GM18951 (cell line): Measurements from ENCODE around the gene PLCXD1.
"Not testable (repeated sequence)": the region's sequence is repeated elsewhere in the genome, so short reads cannot be mapped to it uniquely, and the experiment has no call there.

Experiments
- POLR2A ChIP-seq: IDR thresholded peaks from 4 replicates; pipeline ENCODE4 v1.6.1; 2011; ENCODE audit warnings: mild to moderate bottlenecking; ENCODE audit not compliant: insufficient read length, insufficient read depth; ENCODE audit errors: extremely low read depth
- in situ Hi-C: fragments of 300-500 bp; cut with MboI; formaldehyde crosslinking; loops from one replicate; pipeline ENCODE4 v1.12.0; 2022; ENCODE audit warnings: low sequenced_read_pairs, mixed read lengths, inconsistent platforms; ENCODE audit not compliant: unreplicated experiment

PLCXD1 gene

DNA sequence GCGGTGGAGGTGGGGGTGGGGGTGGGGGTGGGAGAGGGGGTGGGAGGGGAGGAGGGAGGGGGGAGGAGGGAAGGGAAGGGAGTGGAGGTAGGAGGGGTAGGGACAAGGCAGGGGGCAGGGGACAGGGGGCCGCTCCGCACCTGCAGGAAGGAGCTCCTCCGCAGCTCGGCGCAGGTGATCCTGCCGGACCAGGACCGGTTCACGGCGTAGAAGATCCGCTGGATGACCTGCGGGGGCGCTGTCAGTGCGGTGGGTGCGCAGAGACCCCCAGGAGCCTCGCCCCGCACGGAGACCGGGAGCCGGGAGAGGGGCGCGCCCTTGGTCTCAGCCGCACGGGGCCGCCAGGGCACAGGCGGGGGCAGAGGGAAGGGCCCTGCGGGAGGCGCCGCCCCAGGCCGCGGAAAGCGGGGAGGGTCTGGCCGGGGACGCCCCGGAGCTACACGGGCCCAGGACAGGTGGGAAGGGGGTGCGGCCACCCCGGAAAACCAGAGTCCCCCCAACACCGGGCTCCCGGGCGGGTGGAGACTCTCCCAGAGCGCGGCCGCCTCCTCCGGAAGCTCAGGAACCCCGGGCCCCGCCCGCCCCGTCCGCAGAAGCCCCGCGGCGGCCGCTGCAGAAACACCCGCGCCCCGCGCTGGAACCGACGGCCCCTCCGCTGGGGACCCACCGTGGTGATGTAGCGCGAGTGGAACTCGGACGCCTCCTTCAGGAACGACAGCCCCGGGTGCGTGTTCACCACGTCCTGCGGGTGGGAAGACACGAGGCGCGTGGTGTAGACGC lies 65.0 kb downstream of the PLCXD1 start:
- TF ChIP-seq POLR2A, result no peak
- in situ Hi-C loops, result no loop called here

DNA sequence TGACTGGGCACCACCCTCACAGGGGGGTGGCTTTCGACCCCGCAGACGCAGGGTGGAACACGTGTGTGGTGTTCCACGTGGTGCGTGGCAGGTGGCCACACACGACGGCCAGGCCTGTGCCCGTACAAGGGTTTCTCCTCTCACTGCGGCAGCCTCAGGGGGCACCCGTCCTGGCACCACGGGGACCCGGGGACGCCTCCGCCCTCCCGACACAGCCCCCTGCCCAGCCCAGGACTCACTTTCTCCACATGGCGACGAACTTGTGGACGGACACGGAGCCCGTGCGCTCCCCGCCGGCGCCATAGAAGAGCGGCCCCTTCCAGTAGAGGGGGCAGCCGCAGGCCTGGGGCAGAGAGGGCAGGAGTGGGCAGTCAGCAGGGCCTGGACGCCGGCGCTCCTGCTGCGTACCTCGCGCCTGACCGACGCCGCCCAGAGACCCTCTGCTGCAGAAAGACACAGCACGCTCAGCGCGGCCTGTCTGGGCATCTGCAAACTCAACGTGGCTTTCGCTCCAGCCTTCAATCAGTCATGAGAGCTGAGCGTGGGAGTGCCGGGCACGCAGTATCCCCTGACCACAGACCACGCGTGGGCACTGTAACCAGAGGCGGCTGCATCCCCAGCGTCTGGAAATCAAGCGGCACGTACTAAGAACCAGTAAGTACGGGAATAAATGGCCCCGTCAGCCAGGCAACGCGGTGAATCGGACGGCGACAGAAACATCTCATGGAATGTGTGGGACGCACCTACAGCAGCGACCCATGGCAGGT lies 66.4 kb downstream of the PLCXD1 start:
- TF ChIP-seq POLR2A, result no peak
- in situ Hi-C loops, result no loop called here

DNA sequence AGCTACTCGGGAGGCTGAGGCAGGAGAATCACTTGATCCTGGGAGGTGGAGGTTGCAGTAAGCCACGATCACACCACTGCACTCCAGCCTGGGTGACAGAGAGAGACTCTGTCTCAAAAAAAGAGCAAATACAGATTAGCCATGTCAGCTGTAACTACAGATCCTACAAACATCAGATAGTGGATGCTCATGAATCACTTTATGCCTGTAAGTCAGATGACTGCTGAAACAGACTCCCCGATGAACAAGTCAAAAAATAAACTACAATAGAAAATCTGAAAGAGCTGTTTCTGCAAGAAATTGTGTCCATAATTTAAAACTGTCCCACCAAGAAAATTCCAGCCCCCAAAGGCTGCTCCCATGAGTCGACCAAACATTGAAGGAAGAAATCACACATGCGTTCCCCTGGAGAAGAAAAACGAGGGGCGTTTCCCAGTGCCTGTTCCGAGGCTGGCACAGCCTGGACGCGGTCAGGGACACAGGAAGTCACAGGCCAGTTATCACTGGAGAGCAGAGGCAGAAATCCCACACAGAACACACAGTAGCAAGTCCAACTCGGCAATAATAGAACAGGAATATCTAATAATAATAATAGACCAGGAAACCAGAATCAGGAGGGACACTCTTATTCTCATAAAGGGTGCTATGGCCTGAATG lies 67.4 kb downstream of the PLCXD1 start:
- TF ChIP-seq POLR2A, result no peak
- in situ Hi-C loops, result no loop called here

DNA sequence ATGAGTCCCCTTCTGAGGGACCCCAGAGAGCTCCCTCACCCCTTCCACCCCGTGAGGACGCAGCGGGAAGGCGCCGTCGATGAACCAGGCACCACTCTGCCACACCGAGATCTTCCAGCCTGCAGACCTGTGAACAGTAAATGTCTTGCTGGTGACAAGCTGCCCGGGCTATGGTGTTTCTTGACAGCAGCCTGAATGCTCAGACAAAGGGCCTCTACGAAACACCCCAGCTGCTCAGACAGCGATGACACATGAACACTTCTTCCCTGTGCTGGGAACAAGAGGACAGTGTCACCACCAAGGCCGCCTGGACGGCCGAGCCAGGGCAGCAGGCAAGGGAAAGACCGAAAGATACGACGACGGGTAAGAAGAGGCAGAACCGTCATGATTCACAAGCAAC lies 68.0 kb downstream of the PLCXD1 start:
- in situ Hi-C loops, result no loop called here
- no peak for TF ChIP-seq POLR2A

DNA sequence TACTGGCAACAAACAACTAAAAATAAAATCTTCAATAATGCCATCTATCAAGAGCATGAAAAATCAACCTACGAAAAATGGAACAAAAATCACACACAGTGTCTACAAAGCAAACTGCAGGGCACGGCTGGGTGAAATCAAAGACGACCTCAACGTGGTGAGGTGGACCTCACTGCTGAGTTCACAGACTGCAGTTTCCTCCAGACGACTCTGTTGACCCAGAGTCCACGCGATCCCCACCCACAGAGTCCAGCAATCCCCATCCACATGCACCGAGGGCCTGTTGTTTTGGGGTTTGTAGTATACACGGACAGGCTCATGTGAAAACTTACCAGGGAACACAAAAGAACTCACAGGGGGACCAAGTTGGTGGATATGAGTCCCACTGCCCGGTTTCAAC lies 68.5 kb downstream of the PLCXD1 start:
- in situ Hi-C loops, result no loop called here
- no peak for TF ChIP-seq POLR2A

DNA sequence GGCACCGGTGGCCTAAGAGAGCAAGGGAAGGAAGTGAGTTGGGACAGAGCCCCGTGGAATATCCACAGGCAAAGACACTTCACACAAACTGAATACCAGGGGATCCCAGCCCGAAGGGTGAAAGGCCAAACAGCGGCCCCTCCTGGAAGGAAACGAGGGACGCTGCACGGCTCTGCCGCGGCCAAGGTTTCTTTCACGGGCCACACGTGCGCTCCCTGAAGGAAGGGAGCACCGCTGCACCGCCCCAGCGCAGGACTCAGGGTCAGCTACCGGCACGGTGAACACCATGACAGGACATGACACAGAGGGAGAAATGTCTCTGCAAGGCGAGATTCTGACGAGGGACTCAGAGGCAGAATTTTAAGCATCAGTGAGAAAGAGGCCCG lies 69.0 kb downstream of the PLCXD1 start:
- in situ Hi-C loops, result no loop called here
- no peak for TF ChIP-seq POLR2A

DNA sequence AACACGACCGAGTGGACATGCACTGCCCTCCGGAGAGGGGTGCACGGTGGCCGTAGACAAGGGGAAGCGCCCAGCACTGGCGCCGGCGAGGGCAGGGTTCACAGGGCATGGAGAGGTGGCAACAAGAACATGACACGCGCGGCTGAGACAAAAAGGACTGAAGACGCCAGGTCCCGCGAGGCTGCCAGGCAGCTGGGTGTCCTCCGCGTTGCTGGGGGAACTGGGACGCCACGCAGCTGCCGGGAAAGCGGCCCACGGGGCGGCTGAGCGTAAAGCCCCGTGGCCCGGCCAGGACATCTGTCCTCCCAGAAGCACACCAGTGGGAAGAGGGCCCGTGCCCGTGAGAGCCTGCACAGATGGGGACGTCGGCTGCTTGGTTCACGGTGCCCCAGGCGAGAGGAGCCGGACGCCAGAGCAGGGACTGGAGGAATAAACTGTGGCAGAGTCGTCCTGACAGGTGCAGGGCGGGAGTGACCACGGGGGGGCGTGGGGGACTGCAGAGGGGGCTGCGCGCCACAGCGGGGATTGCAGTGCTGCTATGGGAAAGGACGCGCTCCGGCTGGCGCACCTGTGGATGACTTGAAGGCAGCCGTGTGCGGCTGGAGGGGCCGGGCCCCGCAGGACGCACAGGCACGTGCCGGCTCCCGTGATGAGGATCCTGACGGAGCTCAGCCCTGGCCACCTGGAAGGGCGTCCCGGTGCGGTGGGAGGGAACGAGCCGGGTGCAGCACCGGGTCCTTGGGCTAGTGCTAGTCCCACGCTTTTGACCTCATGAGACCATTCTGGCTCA lies 69.5 kb downstream of the PLCXD1 start:
- in situ Hi-C loops, result no loop called here
- TF ChIP-seq POLR2A, result no peak

DNA sequence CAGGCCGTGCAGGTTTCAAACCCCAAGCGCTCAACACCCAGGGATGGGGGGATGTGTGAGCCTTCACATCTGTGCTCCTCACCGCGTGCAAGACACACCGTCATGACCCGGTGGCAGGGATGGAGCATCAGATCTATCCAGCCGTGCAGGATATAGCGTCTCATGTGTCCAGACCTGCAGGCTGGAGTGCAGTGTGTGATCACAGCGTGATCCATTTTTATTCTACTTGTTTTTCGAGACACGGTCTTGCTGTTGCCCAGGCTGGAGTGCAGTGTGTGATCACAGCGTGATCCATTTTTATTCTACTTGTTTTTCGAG lies 70.1 kb downstream of the PLCXD1 start:
- in situ Hi-C loops, result not testable (repeated sequence)

DNA sequence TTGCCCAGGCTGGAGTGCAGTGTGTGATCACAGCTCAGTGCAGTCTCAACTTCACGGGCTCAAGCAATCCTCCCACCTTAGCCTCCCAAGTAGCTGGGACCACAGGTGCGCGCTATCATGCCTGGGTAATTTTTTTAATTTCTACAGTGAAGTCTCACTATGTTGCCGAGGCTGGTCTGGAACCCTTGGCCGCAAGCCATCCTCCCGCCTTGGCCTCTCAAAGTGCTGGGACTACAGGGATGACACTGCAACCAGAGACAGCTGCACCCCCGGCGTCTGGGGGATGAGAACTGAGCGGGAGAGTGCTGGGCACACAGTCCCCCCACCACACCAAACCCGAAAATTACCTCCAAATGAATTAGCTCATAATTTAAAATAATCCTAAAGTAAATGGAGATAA lies 70.6 kb downstream of the PLCXD1 start:
- TF ChIP-seq POLR2A, result no peak
- in situ Hi-C loops, result no loop called here

DNA sequence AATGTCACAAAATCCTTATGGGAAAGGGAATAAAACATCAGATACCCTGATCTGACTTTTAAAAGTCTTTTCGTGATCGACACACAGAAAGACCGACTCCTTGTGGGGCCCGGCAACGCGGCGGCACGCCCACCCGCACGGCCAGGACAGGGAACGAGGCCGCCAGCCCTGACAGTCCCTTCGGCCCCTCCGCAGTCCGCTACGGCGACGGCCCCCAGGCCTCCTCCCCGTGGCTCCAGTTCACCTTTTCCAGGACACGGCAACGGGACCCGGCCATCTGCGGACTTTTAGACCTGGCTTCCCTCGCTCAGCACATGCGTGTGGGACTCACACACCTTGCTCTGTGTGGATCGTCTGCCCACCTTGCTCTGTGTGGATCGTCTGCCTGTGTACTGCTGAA lies 71.0 kb downstream of the PLCXD1 start:
- in situ Hi-C loops, result no loop called here
- TF ChIP-seq POLR2A, result no peak

DNA sequence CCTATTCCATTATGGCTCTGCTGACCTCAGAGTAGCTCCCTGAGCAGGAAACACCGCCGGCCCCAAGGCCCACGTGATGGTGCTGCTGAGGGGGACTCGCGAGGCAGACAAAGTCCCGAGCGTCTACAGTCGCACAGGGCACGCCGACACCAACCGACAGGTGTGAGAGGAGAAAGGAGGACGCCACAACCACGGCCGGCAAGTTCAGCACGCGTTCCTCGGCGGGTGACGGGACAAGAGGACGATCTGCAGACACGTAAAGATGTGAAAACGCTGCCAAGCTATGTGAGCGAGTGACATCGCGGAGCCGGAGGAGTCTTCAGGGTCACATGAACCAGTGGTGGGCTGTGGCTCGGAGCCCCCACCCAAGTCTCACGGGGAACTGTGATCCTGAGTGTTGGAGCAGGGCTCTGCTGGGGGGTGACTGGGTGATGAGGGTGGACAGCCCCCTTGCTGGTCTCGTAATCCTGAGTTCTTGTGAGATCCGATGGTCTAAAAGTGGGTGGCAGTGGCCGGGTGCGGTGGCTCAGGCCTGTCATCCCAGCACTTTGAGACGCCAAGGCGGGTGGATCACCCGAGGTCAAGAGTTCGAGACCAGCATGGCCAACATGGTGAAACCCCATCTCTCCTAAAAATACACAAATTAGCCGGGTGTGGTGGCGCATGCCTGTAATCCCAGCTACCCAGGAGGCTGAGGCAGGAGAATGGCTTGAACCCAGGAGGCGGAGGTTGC lies 71.6 kb downstream of the PLCXD1 start:
- in situ Hi-C loops, result no loop called here
- no peak for TF ChIP-seq POLR2A
